GF-D8 (cell line): ENCODE data around the gene SSBP2.

ENCODE experiments used
- DNase-seq: peaks from one replicate; lab custom pipeline; 2025; lab: John Stamatoyannopoulos, UW

Gene SSBP2

GRCh38 chr5:81590498-81591384 lies 160.2 kb downstream of the SSBP2 start:
- DNase-seq, result no peak

- DNase-seq, result peak; percentile 48
Measured at GRCh38 chr5:81579262-81579924, 171.5 kb downstream of the SSBP2 start.

GRCh38 chr5:81577091-81577490 lies 173.8 kb downstream of the SSBP2 start:
- no peak for DNase-seq

- DNase-seq, result no peak
Measured at GRCh38 chr5:81575924-81576323, 175.0 kb downstream of the SSBP2 start.

GRCh38 chr5:81572201-81572600 lies 178.7 kb downstream of the SSBP2 start:
- no peak for DNase-seq

GRCh38 chr5:81558188-81558587 lies 192.7 kb downstream of the SSBP2 start:
- DNase-seq, result no peak

- no peak for DNase-seq
Measured at GRCh38 chr5:81556809-81557208, 194.1 kb downstream of the SSBP2 start.

GRCh38 chr5:81555865-81556264 lies 195.0 kb downstream of the SSBP2 start:
- DNase-seq, result no peak

GRCh38 chr5:81554647-81555046 lies 196.2 kb downstream of the SSBP2 start:
- no peak for DNase-seq

- DNase-seq, result no peak
Measured at GRCh38 chr5:81553567-81554212, 197.2 kb downstream of the SSBP2 start.

GRCh38 chr5:81552852-81553566 lies 197.9 kb downstream of the SSBP2 start:
- no peak for DNase-seq

GRCh38 chr5:81549123-81549522 lies 201.8 kb downstream of the SSBP2 start:
- no peak for DNase-seq

GRCh38 chr5:81547001-81547400 lies 203.9 kb downstream of the SSBP2 start:
- DNase-seq, result no peak

- no peak for DNase-seq
Measured at GRCh38 chr5:81545911-81546310, 205.0 kb downstream of the SSBP2 start.

GRCh38 chr5:81544351-81545018 lies 206.4 kb downstream of the SSBP2 start:
- DNase-seq, result no peak

GRCh38 chr5:81542242-81542641 lies 208.7 kb downstream of the SSBP2 start:
- no peak for DNase-seq

GRCh38 chr5:81537905-81538547 lies 212.9 kb downstream of the SSBP2 start:
- no peak for DNase-seq

GRCh38 chr5:81534441-81534840 lies 216.5 kb downstream of the SSBP2 start:
- DNase-seq, result peak; percentile 42

GRCh38 chr5:81533629-81534405 lies 217.1 kb downstream of the SSBP2 start:
- DNase-seq, result peak; percentile 31

- DNase-seq, result no peak
Measured at GRCh38 chr5:81530919-81531318, 220.0 kb downstream of the SSBP2 start.
